ENCODE results near the gene TET1.

- TF ChIP-seq CTCF (IDR thresholded peaks at IDR 0.05) (no peak), POLR2A (IDR thresholded peaks at IDR 0.05) (no peak)
Observed at GRCh38 chr10:68572151-68572550, 12.0 kb downstream of the TET1 start.
